DND-41 (cell line): ENCODE measurements around the gene COL13A1.

ENCODE experiments used
- ATAC-seq: fragments of 200-7000 bp; cut with Tn5 transposase; 3 replicates; pipeline ENCODE4 v1.9.1; 2021; ENCODE audit warnings: low read depth; ENCODE audit not compliant: insufficient read depth
- DNase-seq: peaks from one replicate; pipeline ENCODE4 v3.0.0-alpha.2; 2020
- H2AFZ ChIP-seq: 2 replicates; pipeline ENCODE4 v1.6.0; 2012; ENCODE audit warnings: low read depth, low read length
- H3K27ac ChIP-seq: 2 replicates; pipeline ENCODE4 v1.5.1; 2012; ENCODE audit warnings: low read length, inconsistent platforms
- H3K27me3 ChIP-seq: fragments of 200-600 bp; sonication (generic); 2 replicates; pipeline ENCODE4 v1.6.0; 2012; ENCODE audit warnings: low read length, mild to moderate bottlenecking, inconsistent platforms; ENCODE audit not compliant: insufficient read depth, poor library complexity
- H3K36me3 ChIP-seq: 2 replicates; pipeline ENCODE4 v1.5.1; 2012; ENCODE audit warnings: low read length, inconsistent platforms; ENCODE audit not compliant: insufficient read depth
- H3K4me1 ChIP-seq: 2 replicates; pipeline ENCODE4 v1.5.1; 2012; ENCODE audit warnings: mild to moderate bottlenecking, low read length; ENCODE audit not compliant: insufficient read depth
- H3K4me2 ChIP-seq: 2 replicates; pipeline ENCODE4 v1.6.0; 2012; ENCODE audit warnings: mild to moderate bottlenecking, moderate library complexity, low read length, inconsistent platforms; ENCODE audit not compliant: insufficient read depth
- H3K4me3 ChIP-seq, 2 experiments: fragments of 200-600 bp in 1 of 2; shearing (Covaris generic) in 1 of 2; 2 replicates each; pipeline ENCODE4 v1.5.1; 2012 to 2016; ENCODE audit warnings: inconsistent platforms in 2 of 2, low read length in 2 of 2, mild to moderate bottlenecking in 2 of 2, low read depth in 1 of 2, moderate library complexity in 1 of 2
- H3K79me2 ChIP-seq: 2 replicates; pipeline ENCODE4 v1.6.0; 2012; ENCODE audit warnings: low read length, inconsistent platforms; ENCODE audit not compliant: insufficient read depth
- H3K9ac ChIP-seq: 2 replicates; pipeline ENCODE4 v1.6.0; 2012; ENCODE audit warnings: low read depth, mild to moderate bottlenecking, inconsistent platforms, low read length, moderate library complexity
- H3K9me3 ChIP-seq: 2 replicates; pipeline ENCODE4 v1.5.1; 2012; ENCODE audit warnings: low read length, moderate library complexity, mild to moderate bottlenecking, inconsistent platforms; ENCODE audit not compliant: insufficient read depth, severe bottlenecking
- H4K20me1 ChIP-seq: 2 replicates; pipeline ENCODE4 v1.6.0; 2012; ENCODE audit warnings: low read length; ENCODE audit not compliant: insufficient read depth
- CTCF ChIP-seq: IDR thresholded peaks from 2 replicates; pipeline ENCODE4 v1.5.1; 2012; ENCODE audit warnings: borderline replicate concordance, low read length, moderate library complexity, mild to moderate bottlenecking; ENCODE audit not compliant: poor library complexity, severe bottlenecking; ENCODE audit errors: extremely low read depth
- EZH2 ChIP-seq: IDR thresholded peaks from 3 replicates; pipeline ENCODE4 v1.6.1; 2012; ENCODE audit warnings: borderline replicate concordance, low read depth, mild to moderate bottlenecking, moderate library complexity, low read length, inconsistent platforms; ENCODE audit not compliant: severe bottlenecking

The COL13A1 gene

DNA sequence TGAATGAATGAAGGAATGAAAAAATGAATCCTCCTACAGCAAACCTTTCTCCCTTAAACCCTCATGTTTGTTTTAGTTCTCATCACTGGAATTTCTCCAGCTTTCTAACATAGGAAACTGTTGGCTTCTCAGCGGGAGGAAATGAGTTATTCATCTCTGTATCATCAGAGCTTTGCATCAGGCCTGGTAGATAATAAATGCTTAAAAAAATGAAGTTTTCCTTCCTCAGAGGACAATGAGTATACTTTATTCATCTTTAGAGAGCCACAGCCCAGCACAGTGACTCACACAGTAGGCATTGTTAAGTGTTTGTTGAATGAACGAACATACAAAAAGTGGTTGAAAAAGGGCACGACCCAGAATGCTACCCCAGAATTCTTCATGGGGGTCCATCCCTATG, 62.6 kb downstream of the COL13A1 start:
- H3K9ac ChIP-seq = no peak overlapping the region
- no peaks in the 10 kb centered on the region for H3K9me3 ChIP-seq
- TF ChIP-seq CTCF (no peak), EZH2 (no peak)
- no peaks in the 10 kb centered on the region for H3K36me3 ChIP-seq
- H4K20me1 ChIP-seq = peaks cover 4% of the 10 kb centered on the region; the same call in 1 of the 2 replicates
- H3K4me1 ChIP-seq = no peaks in the 10 kb centered on the region
- H2AFZ ChIP-seq = no peak overlapping the region
- H3K4me2 ChIP-seq = no peak overlapping the region
- no peak overlapping the region for H3K27ac ChIP-seq
- no peak for ATAC-seq
- no peak overlapping the region for H3K4me3 ChIP-seq
- DNase-seq = no peak
- H3K27me3 ChIP-seq = peaks cover 3% of the 10 kb centered on the region
- H3K79me2 ChIP-seq = no peaks in the 10 kb centered on the region

DNA sequence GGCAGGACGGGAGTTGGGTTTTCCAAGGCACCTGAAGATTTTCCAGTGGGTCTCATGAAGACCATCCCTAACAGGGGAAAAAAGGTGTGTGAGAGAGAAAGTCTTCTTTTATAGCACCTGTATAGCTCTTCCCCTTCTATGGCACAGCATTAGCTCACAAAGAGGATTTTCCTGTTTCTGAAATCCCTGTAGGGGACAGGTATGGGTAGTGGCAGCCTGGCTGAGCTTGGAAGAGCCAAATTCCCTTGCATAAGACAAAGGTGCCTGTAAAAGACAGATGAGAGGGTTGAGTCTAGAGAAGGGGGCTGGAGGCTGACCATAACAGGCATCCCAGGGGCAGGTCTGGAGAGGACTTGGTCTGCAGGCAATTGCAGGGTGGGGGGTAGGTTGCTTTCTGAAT, 63.7 kb downstream of the COL13A1 start:
- H3K4me1 ChIP-seq = no peaks in the 10 kb centered on the region

GRCh38 chr10:69866246-69866687, 64.6 kb downstream of the COL13A1 start:
- H3K4me2 ChIP-seq = no peak overlapping the region
- H3K27me3 ChIP-seq = peaks cover 3% of the 10 kb centered on the region
- peaks cover 4% of the 10 kb centered on the region for H4K20me1 ChIP-seq
- H2AFZ ChIP-seq = no peak overlapping the region
- H3K27ac ChIP-seq = no peak overlapping the region
- TF ChIP-seq EZH2 = no peak
- no peak for TF ChIP-seq CTCF
- H3K79me2 ChIP-seq = no peaks in the 10 kb centered on the region
- no peaks in the 10 kb centered on the region for H3K9me3 ChIP-seq
- DNase-seq (no peak), ATAC-seq (no peak)
- H3K36me3 ChIP-seq = no peaks in the 10 kb centered on the region
- no peak overlapping the region for H3K4me3 ChIP-seq
- no peaks in the 10 kb centered on the region for H3K4me1 ChIP-seq
- no peak overlapping the region for H3K9ac ChIP-seq

More for the DNA sequence above, 63.7 kb downstream of the COL13A1 start:
- Histone ChIP-seq H3K79me2 (no peaks in the 10 kb centered on the region), H3K9ac (no peak overlapping the region), H3K27ac (no peak overlapping the region), H3K4me2 (no peak overlapping the region), H4K20me1 (peaks cover 4% of the 10 kb centered on the region; the same call in 1 of the 2 replicates), H3K27me3 (peaks cover 3% of the 10 kb centered on the region), H3K9me3 (no peaks in the 10 kb centered on the region), H2AFZ (no peak overlapping the region), H3K36me3 (no peaks in the 10 kb centered on the region), H3K4me3 (no peak overlapping the region)
- no peak for ATAC-seq
- DNase-seq = no peak
- TF ChIP-seq EZH2 = no peak
- TF ChIP-seq CTCF = no peak
